ENCODE results near the gene TBC1D1.

TBC1D1 gene

GRCh38 chr4:37948542-37948941 lies 57.7 kb downstream of the TBC1D1 start:
- TF ChIP-seq CTCF (IDR thresholded peaks at IDR 0.05; ENCODE audit: unreplicated experiment in 3 of 3): no peak
- peaks cover 47% of the 10 kb centered on the region for H3K4me1 Mint-ChIP-seq
- peaks cover 4% of the 10 kb centered on the region for H3K9me3 Mint-ChIP-seq
- no peaks in the 10 kb centered on the region for H3K27me3 Mint-ChIP-seq (ENCODE audit: low read depth)
- H3K36me3 Mint-ChIP-seq (ENCODE audit: low read depth): no peaks in the 10 kb centered on the region
- H3K27ac Mint-ChIP-seq: no peak overlapping the region
- no peak overlapping the region for H3K4me3 Mint-ChIP-seq

GRCh38 chr4:37949636-37950426 lies 58.9 kb downstream of the TBC1D1 start:
- no peak for TF ChIP-seq CTCF (IDR thresholded peaks at IDR 0.05; ENCODE audit: unreplicated experiment in 3 of 3)
- Mint-ChIP-seq H3K27ac (peak overlapping the region in 1 of 3 experiments; percentile 30), H3K4me3 (no peak overlapping the region), H3K27me3 (ENCODE audit: low read depth) (no peaks in the 10 kb centered on the region), H3K4me1 (peaks cover 58% of the 10 kb centered on the region), H3K36me3 (ENCODE audit: low read depth) (no peaks in the 10 kb centered on the region), H3K9me3 (peaks cover 3% of the 10 kb centered on the region)

GRCh38 chr4:37951461-37952352 lies 60.8 kb downstream of the TBC1D1 start:
- Mint-ChIP-seq H3K27ac (peak overlapping the region in 2 of 3 experiments; percentile 32 to 49), H3K4me3 (no peak overlapping the region), H3K9me3 (peaks cover 3% of the 10 kb centered on the region), H3K4me1 (peaks cover 51% of the 10 kb centered on the region), H3K36me3 (ENCODE audit: low read depth) (no peaks in the 10 kb centered on the region), H3K27me3 (ENCODE audit: low read depth) (no peaks in the 10 kb centered on the region)
- no peak for TF ChIP-seq CTCF (IDR thresholded peaks at IDR 0.05; ENCODE audit: unreplicated experiment in 3 of 3)

GRCh38 chr4:37953156-37953555 lies 62.3 kb downstream of the TBC1D1 start:
- Mint-ChIP-seq H3K27me3 (ENCODE audit: low read depth) (no peaks in the 10 kb centered on the region), H3K27ac (peak overlapping the region; percentile 36 to 81 (median 36)), H3K4me3 (no peak overlapping the region), H3K9me3 (peaks cover 3% of the 10 kb centered on the region), H3K4me1 (peaks cover 58% of the 10 kb centered on the region), H3K36me3 (ENCODE audit: low read depth) (no peaks in the 10 kb centered on the region)
- no peak for TF ChIP-seq CTCF (IDR thresholded peaks at IDR 0.05; ENCODE audit: unreplicated experiment in 3 of 3)

- Mint-ChIP-seq H3K9me3 (peaks cover 3% of the 10 kb centered on the region), H3K27ac (peak overlapping the region; percentile 36 to 81 (median 36)), H3K27me3 (ENCODE audit: low read depth) (no peaks in the 10 kb centered on the region), H3K36me3 (ENCODE audit: low read depth) (no peaks in the 10 kb centered on the region), H3K4me1 (peaks cover 61% of the 10 kb centered on the region), H3K4me3 (no peak overlapping the region)
- TF ChIP-seq CTCF (IDR thresholded peaks at IDR 0.05; ENCODE audit: unreplicated experiment in 3 of 3): no peak
Observed at GRCh38 chr4:37953620-37954293, 62.9 kb downstream of the TBC1D1 start.

All from nephron (organoid).